Bone marrow (tissue), 2 donors: ENCODE results near the gene ZDHHC24.
A peak's percentile ranks its signal among the peaks of the same experiment; 100 is the strongest.
"Not testable (repeated sequence)": the region's sequence is repeated elsewhere in the genome, so short reads cannot be mapped to it uniquely, and the experiment has no call there.

Experiments used
- DNase-seq, 2 donors: peaks; one replicate each; lab custom pipeline; 2025; lab: John Stamatoyannopoulos, UW

Gene ZDHHC24

GRCh38 chr11:66545701-66546367 is at the start of gene ZDHHC24:
TSS of gene ZDHHC24 (minus strand) at chr11:66546048. CDS start at chr11:66546003, 45 bp downstream.
- DNase-seq: peak; percentile 85 to 89

GRCh38 chr11:66595245-66595904 is 49.5 kb upstream of the ZDHHC24 start:
- DNase-seq: peak in 1 of 2 donors; percentile 37

GRCh38 chr11:66593650-66594049 is 47.8 kb upstream of the ZDHHC24 start:
- no peak for DNase-seq

- no peak for DNase-seq
Measured at GRCh38 chr11:66593303-66593635, 47.4 kb upstream of the ZDHHC24 start.

- peak; percentile 93 to 94 for DNase-seq
Measured at GRCh38 chr11:66592457-66593302, 46.8 kb upstream of the ZDHHC24 start, which contains the start of the genes CCDC87 and CCS. TSS of gene CCDC87 (minus strand) at chr11:66593063. CDS start at chr11:66593015, 48 bp downstream. TSS of gene CCS (plus strand) at chr11:66593185. CDS start at chr11:66593262, 77 bp downstream.

GRCh38 chr11:66591175-66591574 is 45.3 kb upstream of the ZDHHC24 start:
- no peak for DNase-seq

GRCh38 chr11:66589996-66590675 is 44.3 kb upstream of the ZDHHC24 start:
- no peak for DNase-seq

- not testable (repeated sequence) for DNase-seq
Measured at GRCh38 chr11:66589315-66589714, 43.5 kb upstream of the ZDHHC24 start.

- DNase-seq: no peak
Measured at GRCh38 chr11:66586136-66586535, 40.3 kb upstream of the ZDHHC24 start.

GRCh38 chr11:66585447-66585846 is 39.6 kb upstream of the ZDHHC24 start:
- DNase-seq: not testable (repeated sequence)

GRCh38 chr11:66582565-66583147 is 36.8 kb upstream of the ZDHHC24 start:
- DNase-seq: not testable (repeated sequence)

GRCh38 chr11:66581261-66581660 is 35.4 kb upstream of the ZDHHC24 start:
- no peak for DNase-seq

GRCh38 chr11:66580803-66581202 is 35.0 kb upstream of the ZDHHC24 start:
- no peak for DNase-seq

- peak; percentile 40 to 43 for DNase-seq
Measured at GRCh38 chr11:66579017-66579606, 33.3 kb upstream of the ZDHHC24 start.

- DNase-seq: no peak
Measured at GRCh38 chr11:66570850-66571180, 25.0 kb upstream of the ZDHHC24 start.

- no peak for DNase-seq
Measured at GRCh38 chr11:66570079-66570849, 24.4 kb upstream of the ZDHHC24 start.

- no peak for DNase-seq
Measured at GRCh38 chr11:66569076-66569475, 23.2 kb upstream of the ZDHHC24 start.

GRCh38 chr11:66568124-66568916 is 22.5 kb upstream of the ZDHHC24 start, which contains the start of gene CTSF:
TSS of gene CTSF (minus strand) at chr11:66568606. CDS start at chr11:66568486, 120 bp downstream.
- DNase-seq: peak in 1 of 2 donors; percentile 10

GRCh38 chr11:66567787-66568123 is 21.9 kb upstream of the ZDHHC24 start:
- no peak for DNase-seq

GRCh38 chr11:66566221-66566620 is 20.4 kb upstream of the ZDHHC24 start:
- no peak for DNase-seq
